Measurements from ENCODE around the gene SETBP1.
A peak's percentile ranks its signal among the peaks of the same experiment; 100 is the strongest.

The SETBP1 gene

DNA sequence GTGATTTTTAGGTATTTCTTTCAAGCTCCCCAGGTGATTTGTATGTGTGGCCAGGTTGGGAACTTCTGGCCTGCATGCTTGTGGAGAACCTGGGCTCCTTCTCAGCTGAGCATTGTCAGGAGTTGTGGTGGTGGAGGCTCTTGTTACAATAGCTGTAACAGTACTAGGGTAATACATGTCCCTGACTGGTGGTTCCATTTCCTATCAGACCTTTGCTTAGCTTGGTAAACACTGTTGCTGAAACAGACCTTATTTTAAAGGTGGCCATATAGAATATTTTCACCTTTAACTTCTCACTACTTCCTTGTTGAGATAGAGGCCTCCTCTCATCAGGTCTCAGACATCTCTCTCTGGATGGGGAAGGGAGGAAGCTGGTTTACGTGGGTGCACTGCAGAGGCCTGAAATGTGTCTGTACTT is 79.2 kb downstream of the SETBP1 start:
- DNase-seq (ENCODE audit: low read depth): no peak

DNA sequence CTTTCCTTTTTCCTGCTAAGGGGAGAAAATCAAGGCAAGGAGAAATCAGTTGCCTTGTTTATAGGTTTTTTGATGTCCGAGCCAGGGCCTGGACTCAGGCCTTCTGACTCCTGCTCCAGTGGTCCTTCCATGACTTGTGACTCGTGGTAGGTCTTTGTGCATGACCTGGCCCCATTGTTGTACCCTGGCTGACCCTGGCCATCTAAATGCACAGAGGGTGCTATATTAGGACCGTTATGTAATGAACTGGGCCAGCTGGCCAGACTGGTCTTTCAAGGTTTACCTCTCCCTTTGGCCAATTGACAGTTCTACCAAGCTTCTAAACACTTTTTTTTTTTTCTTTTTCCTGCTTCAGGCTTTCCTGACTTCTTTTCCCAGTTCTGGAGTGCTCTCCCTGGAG is 81.1 kb downstream of the SETBP1 start:
- no peak for DNase-seq (ENCODE audit: low read depth)

DNA sequence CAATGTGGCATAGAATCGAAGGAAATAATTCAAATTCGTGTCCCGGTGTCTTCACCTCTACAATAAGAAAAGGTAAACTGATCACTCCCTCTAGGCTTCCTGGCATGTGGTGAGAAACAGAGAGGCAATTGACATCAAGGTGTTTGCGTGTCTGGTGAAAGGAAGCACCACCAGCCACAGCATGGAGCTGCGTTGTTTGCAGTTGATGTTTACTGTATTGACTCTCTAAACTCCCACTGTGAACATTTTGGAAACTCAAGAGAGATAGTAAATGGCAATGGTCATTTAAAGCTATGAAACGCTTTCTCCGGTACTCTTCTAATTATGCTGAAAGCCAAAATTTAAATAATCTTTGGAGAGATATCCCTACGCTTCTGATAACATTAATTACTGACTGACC is 82.6 kb downstream of the SETBP1 start:
- no peak for DNase-seq (ENCODE audit: low read depth)

DNA sequence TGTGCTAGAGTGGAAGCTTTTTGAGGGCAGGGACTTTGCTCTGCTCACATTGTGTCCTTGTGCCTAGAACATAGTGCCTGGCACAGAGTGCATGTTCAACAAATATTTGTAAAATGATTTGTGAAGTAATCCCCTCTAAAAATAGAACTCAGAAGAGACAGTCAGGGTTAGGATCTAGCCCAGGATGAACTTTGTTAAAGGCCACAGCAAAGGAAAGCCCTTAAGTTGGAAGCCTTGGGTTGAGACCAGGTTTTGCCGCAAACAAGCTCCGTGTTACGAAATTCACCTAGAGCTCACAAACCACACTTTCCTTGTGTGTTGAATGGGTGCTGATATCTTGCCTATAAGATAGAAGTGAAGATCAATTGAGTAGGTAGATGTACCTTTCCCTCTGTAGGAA is 84.2 kb downstream of the SETBP1 start:
- DNase-seq (ENCODE audit: low read depth): no peak

DNA sequence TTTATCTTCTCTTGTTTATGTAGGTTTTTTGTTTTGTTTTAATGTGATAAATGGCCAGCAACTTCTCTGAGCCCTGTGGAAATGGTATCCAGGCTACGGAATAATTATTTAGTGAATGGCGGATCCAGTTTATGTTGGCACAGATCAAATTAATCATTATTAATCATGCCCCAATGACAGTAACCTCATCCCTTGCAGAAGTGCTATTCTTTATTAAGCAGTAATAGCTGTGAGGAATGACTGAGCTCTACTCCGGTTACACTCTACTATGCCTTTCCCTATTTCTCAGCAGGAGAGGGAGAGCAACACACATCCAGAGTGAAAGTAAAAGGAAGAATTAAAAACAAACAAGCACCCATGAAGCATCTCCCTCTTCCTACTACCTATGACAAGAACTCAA is 84.8 kb downstream of the SETBP1 start:
- DNase-seq (ENCODE audit: low read depth): no peak

DNA sequence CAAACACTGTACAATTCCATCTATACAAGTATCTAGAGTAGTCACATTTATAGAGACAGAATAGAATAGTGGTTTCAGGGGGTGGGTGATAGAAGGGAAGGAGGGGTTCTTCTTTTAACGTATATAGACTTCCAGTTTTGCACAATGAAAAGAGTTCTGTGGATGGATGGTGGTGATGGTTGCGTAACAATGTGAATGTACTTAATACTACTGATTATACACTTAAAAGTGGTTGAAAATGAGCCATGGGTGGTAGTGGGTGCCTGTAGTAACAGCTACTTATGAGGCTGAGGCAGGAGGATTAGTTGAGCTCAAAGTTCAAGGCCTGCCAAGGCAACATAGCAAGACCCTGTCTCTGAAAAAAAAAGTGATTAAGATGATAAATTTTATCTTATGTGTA is 85.8 kb downstream of the SETBP1 start:
- DNase-seq (ENCODE audit: low read depth): no peak

DNA sequence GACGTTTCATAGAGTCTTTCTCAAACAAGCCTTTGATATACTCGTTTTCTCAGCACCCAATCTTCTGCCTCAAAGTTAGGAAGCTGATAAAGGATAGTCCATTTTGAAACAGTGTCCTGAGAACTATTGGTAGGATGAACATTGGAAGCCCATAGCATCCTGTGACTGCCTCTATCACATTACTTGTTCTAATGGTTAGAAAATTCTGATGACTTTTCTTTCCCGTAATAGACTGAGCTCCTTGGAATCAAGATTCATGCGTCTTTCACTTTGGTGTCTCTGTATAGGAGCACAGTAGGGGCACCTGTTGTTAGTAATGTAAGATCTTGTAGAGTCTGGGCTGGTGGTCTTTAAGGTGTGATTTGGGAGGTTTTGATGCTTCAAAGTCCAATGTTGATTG is 87.1 kb downstream of the SETBP1 start:
- DNase-seq (ENCODE audit: low read depth): no peak

DNA sequence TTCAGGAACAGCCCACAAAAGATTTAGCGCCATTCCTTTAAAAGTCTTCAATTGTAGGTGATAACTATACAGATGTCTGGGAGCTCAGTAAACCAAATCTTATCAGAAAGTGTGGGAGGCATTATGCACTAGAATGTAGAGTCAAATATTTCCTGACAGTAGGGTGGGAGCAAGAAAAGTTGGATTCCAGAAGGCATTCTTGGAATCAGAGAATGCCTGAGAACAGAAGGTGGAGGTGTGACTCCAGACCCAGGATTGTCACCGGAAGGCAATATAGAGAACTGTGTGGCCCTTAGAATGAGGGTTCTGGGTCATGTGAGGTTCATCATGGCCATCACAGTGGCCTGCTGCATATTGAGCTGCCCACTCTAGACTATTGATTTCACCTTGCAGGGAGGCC is 90.0 kb downstream of the SETBP1 start:
- DNase-seq (ENCODE audit: low read depth): no peak

DNA sequence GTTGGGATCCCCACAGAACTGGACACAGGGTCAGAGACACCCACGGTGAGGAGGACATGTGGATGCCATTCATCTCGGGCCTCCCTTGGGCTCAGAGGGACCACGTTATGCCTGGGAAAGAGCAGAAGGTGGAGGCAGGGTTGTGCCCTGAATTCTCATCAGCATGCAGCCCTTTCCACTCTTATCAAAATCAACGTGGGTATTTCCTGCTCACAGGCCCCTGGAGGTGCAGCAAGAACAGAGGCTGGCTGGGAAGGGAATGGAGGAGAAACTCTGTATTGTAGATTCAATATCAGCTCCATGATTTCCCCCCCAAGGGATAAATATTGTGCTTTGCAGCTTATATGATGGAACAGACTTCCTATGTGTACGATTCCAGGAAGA is 90.9 kb downstream of the SETBP1 start:
- no peak for DNase-seq (ENCODE audit: low read depth)

DNA sequence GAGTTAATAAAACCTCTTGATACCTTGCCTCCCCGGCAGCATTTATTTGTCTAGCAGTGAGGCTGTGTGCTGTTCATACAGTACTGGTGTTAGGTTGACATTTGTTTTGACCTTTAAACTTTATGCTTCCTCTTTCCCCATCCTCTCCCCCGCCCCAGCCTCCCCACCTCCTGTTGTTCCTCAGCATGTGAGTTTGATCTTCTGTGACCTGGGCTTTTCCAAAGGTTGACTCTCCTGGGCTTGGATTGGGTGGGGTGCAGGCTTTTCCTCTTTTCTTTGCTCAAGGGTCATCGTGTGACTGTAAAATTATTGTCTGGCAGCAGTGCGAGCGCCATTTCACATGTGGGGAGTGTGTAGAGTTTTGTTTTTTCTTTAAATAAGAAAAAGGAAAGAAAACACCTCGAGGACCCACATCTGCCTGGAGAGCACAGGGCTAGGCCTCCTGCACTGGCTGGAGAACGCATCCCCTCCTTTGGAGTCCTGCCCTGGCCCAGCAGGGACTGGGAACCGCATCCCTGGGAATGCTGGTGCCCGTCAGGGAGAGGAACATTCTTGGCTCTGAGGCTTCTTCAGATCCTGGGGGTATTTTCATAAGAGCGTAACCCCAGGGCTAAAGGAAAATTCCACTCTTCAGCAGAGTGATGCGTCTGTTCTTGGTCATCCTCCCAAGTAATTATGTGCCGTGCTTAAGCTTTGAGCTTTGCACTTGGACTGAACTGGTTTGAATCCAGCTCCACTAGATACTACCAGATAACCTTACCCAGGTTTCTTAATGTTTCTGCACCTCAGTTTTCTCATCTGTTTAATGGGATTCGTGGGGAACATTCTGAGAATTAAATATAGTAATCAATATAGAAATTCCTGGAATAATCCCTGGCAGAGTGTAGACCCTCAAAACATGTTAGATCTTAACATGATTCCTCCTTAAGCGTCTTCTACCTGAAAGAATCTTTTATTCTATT is 91.5 kb downstream of the SETBP1 start:
- DNase-seq (ENCODE audit: low read depth): no peak

DNA sequence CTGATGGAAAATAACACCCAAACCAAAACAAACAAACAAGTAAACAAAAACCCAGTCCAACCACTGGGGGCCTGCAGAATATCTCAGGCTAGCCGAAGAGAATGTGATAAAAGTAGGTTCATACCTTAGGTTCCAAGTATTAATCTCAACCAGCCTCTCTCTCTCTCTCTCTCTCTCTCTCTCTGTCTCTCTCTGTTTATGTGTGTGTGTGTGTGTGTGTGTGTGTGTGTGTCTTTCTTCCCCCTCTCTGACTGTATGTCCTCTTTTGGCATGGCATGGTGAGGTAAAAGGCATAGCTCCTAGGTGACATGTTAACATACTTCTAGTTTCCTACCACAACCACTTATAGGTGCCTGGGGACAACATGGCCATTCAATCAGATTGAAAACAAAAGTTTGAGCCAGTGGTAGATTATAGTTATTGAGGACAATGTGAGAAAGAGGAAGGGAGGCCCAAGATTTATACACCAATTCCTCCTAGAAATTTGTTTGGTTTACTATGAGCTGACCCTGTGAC is 93.0 kb downstream of the SETBP1 start:
- DNase-seq (ENCODE audit: low read depth): no peak

DNA sequence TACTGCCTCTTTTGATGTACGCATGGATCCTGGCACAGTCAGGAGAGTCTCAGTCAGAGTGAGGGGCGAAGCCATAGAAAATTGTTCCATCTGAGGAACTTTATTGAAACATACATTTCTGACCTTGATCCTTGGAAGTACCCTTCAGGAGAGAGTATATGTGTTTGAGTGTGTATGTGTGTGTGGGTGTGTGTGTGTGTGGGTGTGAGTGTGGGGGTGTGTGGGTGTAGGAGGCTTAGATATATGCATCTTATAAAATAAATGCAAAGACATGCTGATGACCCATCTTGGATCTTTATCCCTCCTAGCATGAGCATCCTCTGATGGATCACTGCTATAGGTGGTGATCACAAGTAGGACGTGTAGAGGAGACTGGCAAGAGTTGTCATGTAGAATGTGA is 93.5 kb downstream of the SETBP1 start:
- no peak for DNase-seq (ENCODE audit: low read depth)

DNA sequence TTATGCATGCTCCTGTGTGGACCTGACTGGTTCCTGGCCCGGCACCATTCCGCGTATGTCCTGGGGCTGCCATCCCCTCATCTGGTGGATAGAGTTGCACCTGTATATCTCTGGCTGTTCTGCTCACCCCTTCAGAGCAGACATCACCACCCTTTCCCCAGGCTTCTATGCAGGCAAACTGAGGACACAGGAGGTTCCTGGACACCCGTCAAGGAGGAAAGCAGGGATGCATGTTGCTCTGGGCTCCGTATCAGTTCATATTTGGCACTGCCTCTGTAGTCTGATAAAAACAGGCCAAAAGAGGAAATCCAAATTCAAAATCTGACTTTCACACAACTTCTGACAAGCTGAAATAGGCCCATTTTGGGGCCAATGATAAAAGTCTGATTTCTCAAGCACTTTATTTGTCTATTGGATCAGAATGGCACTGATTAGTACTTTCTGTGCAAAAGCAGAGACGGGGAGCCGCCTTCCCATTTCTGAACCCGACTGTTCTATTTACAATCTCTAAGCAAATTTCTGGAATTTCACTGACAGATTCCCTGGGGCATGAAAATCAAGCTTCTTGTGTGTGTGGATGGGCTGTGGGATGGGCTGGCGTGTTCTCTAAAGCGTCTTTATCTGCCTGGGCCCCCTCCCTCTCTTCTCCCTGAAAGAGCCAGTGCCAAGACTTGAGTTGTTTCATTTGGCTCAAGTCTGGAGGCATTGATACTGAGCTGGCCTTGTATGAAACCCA is 96.9 kb downstream of the SETBP1 start:
- DNase-seq (ENCODE audit: low read depth): no peak

DNA sequence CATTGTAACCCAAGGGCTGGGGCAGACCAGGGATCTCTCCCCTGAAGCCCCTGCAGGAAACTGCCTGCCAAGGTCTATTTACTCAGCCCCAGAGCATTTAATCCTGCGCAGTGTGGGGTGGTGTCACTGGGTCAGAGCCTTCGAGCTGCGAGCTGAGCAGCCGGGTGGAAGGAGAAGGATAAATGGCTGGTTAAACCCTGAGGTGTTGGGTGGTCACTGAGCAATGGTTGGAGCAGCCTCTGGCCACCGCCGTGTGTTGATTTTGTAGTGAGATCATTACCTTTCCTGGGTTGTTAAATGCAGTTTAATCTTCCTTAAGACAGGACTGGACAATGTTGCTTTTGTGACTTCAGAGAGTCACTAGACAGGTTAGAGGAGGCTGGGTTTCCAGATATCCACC is 98.1 kb downstream of the SETBP1 start:
- DNase-seq (ENCODE audit: low read depth): no peak

DNA sequence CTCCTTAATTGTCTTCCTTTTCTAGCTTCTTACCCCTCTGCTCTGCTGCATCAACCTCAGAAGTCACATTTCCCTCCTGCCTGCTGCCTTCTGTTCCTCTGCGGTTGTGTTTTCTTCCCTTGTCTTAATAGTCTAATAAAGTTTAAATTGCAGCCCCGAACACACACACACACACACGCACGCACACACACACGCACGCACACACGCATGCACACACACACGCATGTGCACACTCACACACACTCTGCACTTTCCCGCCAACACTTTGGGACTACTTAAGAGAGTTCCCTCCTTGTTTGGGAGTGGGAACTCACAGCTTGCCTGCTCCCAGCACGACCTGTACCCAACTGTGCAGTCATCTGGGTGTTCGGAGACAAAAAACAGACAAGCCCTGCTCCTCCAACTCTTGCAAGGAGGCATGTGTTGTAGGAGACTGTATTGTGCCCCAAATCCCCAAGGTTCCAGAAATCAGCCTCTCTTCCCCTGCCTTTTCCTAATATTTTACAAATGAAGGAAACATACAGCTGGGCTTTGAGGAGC is 99.1 kb downstream of the SETBP1 start:
- DNase-seq (ENCODE audit: low read depth): no peak

DNA sequence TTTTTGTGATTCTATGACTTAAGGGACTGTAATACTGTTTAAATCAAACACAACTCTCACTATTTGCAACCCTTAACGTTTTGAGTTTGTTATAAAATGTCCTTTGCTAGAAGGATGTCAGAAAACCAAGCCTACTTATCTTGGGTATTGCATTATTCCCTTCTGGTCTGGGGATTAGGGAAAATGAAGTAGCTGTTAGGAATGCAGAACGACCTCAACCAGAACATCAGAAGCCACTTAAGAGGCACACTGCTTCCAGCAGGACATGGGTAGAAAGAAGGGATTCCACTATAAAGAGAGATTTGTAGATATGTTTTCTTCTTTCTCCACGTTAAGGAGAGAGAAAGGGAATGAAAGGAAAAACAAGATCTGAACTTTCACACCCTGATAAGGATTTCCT is 101.2 kb downstream of the SETBP1 start:
- peak; percentile 50 for DNase-seq (ENCODE audit: low read depth)

DNA sequence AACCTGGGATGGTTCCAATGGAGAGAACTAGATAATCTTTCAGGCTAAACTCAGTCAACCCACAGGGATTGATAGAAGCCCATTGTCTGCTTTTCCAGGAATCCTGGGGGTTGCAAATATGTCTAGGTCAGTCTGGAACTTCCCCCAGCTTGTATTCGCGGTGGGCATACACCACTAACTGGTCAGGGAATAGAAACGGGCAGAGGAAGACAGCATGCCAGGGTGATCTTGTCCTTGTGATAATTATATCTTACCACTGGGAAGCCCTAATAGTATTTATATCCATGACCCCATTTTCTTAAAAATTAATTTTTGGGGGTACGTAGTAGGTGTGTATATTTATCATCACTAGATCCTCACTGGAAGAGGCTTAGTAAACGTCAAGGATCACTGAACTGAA is 101.9 kb downstream of the SETBP1 start:
- DNase-seq (ENCODE audit: low read depth): no peak

DNA sequence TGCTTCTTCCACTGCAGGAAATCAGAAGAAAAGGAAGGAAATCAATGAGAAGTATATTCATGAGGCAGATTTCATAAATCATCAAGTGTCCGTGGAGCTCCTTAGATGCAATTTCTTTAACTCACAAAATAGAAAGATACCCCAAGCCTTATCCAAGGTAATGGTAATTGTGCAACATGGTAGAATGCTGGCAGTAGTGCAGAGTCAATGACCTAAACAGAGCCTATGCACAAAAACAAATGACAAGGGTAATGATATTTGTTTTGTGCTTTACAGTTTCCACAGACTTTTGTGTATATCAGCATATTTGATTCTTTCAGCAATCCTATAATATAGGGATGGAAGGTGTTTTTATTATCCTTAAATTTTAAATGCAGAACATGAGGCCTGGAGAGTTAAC is 102.7 kb downstream of the SETBP1 start:
- no peak for DNase-seq (ENCODE audit: low read depth)

DNA sequence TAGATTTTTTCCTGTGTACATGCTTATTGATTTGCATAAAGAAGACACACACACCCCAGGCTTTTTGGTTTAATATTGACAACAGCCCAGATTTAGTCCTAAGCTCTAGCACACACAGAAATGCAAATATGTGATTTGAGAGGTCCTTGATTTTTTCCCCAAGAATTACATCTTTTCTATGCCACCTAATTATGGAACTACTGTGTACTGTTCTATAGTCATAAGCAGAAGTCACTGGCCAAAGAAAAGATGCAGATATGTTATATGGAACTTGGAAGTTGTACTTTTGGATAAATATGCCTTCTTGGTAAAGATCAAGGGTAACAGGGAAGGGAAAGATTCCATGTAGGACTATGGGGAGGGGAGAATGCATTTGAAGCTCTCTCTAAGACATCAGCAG is 105.6 kb downstream of the SETBP1 start:
- no peak for DNase-seq (ENCODE audit: low read depth)

DNA sequence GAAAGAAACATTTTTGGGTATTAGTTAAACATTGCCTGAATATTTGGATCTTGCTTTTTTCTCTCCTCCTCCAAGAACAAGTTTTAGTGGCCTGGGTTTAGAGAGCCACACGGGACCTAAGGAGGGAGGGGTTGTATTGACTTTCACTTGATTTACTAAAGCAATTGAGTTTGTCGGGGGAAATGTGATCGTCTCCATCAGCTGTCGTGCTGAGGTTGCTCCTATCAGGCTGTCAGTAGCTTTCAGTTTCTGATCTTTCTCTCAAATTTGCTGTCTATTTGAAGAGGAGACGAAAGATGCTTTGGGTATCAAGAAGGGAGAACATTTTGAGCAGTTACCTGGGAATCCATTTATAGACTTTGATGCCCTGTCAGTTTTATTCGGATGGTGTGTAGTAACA is 106.0 kb downstream of the SETBP1 start:
- DNase-seq (ENCODE audit: low read depth): no peak

DNA sequence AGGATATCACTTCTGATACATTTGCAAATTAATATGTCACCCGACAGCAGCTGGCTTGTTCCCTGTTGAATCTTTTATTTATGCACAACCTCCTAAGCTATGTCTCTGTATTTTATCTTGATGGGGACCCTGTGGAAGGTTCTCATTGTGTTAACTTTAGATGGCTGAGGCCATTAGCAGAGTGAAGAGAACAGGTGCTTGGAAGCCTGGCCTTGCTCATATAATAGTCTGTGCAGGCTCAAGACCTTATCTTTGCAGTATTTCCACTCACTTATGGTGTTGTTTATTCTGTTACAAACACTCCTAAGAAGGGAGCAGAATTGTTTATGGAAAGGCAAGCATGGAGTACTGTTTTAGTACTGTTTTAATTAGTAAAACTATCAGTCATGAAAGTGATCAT is 107.6 kb downstream of the SETBP1 start:
- no peak for DNase-seq (ENCODE audit: low read depth)

DNA sequence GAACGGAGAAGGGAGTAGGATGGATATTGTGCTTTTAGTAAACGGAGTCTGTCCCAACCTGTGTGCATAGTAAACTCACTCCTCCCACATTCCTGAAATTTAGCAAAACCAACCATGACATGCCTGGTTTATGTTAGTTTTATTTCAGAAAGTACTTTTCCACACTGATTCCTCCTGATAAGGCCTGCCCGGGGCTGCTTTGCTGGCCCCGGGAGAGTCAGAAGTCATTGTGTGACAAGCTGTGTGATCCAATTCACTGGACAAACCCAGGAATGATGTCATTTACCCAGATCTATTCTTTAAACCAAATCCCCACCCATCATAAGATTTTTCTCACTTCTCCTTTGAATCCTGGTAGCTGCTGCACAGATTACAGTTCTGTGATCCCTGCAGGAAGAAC is 109.0 kb downstream of the SETBP1 start:
- DNase-seq (ENCODE audit: low read depth): peak; percentile 17

DNA sequence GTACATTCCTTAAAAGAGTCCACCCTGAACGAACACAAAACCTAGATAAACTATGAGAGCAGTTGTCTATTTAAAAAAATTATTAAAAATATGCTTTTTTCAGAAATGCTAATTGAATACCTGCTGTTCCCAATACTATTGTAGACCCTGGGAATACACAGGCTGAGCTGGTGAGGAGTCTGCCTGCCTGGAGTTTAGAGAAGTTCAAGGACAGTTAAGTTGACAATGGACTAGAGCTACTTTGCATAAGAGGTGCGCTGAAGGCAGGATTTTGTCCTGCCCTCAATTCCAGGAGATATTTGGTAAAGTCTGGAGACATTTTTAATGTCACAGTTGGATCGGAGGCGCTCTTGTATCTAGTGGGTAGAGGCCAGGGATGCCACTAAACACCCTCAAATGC is 110.2 kb downstream of the SETBP1 start:
- DNase-seq (ENCODE audit: low read depth): no peak

Data from GM04503 (cell line).